Mesenchymal stem cell (in vitro differentiated cells and primary cell): ENCODE data around the gene ANKMY1.

Experiments used
- DNase-seq: peaks from one replicate; pipeline ENCODE4 v3.0.0-alpha.2; 2013
- H2AFZ ChIP-seq: one replicate; pipeline ENCODE4 v1.6.1; 2013; ENCODE audit warnings: low read depth, mild to moderate bottlenecking, control low read depth, inconsistent platforms, low read length, moderate library complexity
- H2AK5ac ChIP-seq: 2 replicates; pipeline ENCODE4 v1.6.1; 2013; ENCODE audit warnings: low read length, moderate library complexity, mild to moderate bottlenecking, inconsistent platforms; ENCODE audit not compliant: severe bottlenecking
- H2BK120ac ChIP-seq: one replicate; pipeline ENCODE4 v1.6.1; 2013; ENCODE audit warnings: low read depth, mild to moderate bottlenecking, inconsistent platforms, low read length, moderate library complexity
- H2BK12ac ChIP-seq, 2 experiments: one replicate each; pipeline ENCODE4 v1.6.1; 2013; ENCODE audit warnings: inconsistent platforms in 2 of 2, low read length in 2 of 2, mild to moderate bottlenecking in 2 of 2, moderate library complexity in 2 of 2, control low read depth in 1 of 2
- H2BK15ac ChIP-seq: one replicate; pipeline ENCODE4 v1.6.1; 2013; ENCODE audit warnings: mild to moderate bottlenecking, low read depth, inconsistent platforms; ENCODE audit not compliant: poor library complexity, severe bottlenecking
- H2BK5ac ChIP-seq: 2 replicates; pipeline ENCODE4 v1.6.1; 2013; ENCODE audit warnings: low read depth, mild to moderate bottlenecking, low read length, control low read depth, inconsistent platforms; ENCODE audit not compliant: poor library complexity, severe bottlenecking
- H3K14ac ChIP-seq, 2 experiments: one replicate each; pipeline ENCODE4 v1.6.1; 2013; ENCODE audit warnings: inconsistent platforms in 2 of 2, low read length in 2 of 2, control low read depth in 1 of 2, mild to moderate bottlenecking in 1 of 2, moderate library complexity in 1 of 2
- H3K18ac ChIP-seq, 2 experiments: one replicate each; pipeline ENCODE4 v1.6.1; 2013; ENCODE audit warnings: inconsistent platforms in 2 of 2, low read length in 2 of 2, control low read depth in 1 of 2, low read depth in 1 of 2, mild to moderate bottlenecking in 1 of 2
- H3K23ac ChIP-seq, 2 experiments: one replicate each; pipeline ENCODE4 v1.6.1; 2013; ENCODE audit warnings: inconsistent platforms in 2 of 2, low read length in 2 of 2, mild to moderate bottlenecking in 2 of 2, moderate library complexity in 2 of 2, control low read depth in 1 of 2
- H3K27ac ChIP-seq: 2 replicates; pipeline ENCODE4 v1.5.1; 2013; ENCODE audit warnings: mild to moderate bottlenecking, moderate library complexity, low read length, control low read depth, inconsistent platforms; ENCODE audit not compliant: poor library complexity, severe bottlenecking
- H3K27me3 ChIP-seq, 2 experiments: 2 replicates each; pipeline versions ENCODE4 v1.6.1 to v1.7.0; 2013; ENCODE audit warnings: low read length in 2 of 2, mild to moderate bottlenecking in 2 of 2, moderate library complexity in 2 of 2, control low read depth in 1 of 2, inconsistent platforms in 1 of 2; ENCODE audit not compliant: control insufficient read depth in 1 of 2, insufficient read depth in 1 of 2
- H3K36me3 ChIP-seq, 2 experiments: 2 replicates each; pipeline versions ENCODE4 v1.6.1 to v1.7.0; 2013; ENCODE audit warnings: low read length in 2 of 2, control low read depth in 1 of 2, inconsistent platforms in 1 of 2, low read depth in 1 of 2, mild to moderate bottlenecking in 1 of 2; ENCODE audit not compliant: insufficient read depth in 2 of 2, control insufficient read depth in 1 of 2
- H3K4ac ChIP-seq, 2 experiments: one replicate each; pipeline ENCODE4 v1.6.1; 2013; ENCODE audit warnings: inconsistent platforms in 2 of 2, low read length in 2 of 2, mild to moderate bottlenecking in 2 of 2, moderate library complexity in 2 of 2, control low read depth in 1 of 2, low read depth in 1 of 2
- H3K4me1 ChIP-seq: 2 replicates; pipeline ENCODE4 v1.6.1; 2013; ENCODE audit warnings: low read depth, low read length, control low read depth; ENCODE audit not compliant: control insufficient read depth, insufficient read depth
- H3K4me2 ChIP-seq: 2 replicates; pipeline ENCODE4 v1.6.1; 2013; ENCODE audit warnings: low read length, mild to moderate bottlenecking, inconsistent platforms; ENCODE audit not compliant: poor library complexity, severe bottlenecking
- H3K4me3 ChIP-seq, 2 experiments: 2 replicates each; pipeline versions ENCODE4 v1.5.1 to v1.7.0; 2013; ENCODE audit warnings: low read length in 2 of 2, mild to moderate bottlenecking in 2 of 2, control low read depth in 1 of 2, low read depth in 1 of 2; ENCODE audit not compliant: insufficient read depth in 1 of 2
- H3K79me1 ChIP-seq: replicated peaks from 2 replicates; pipeline ENCODE4 v1.6.1; 2013; ENCODE audit warnings: mild to moderate bottlenecking, control low read depth, low read length, inconsistent platforms; ENCODE audit not compliant: poor library complexity, severe bottlenecking
- H3K9ac ChIP-seq: 2 replicates; pipeline ENCODE4 v1.7.0; 2013; ENCODE audit warnings: mild to moderate bottlenecking, low read length, moderate library complexity
- H3K9me3 ChIP-seq: 2 replicates; pipeline ENCODE4 v1.7.0; 2013; ENCODE audit warnings: mild to moderate bottlenecking, low read length; ENCODE audit not compliant: control insufficient read depth
- H4K8ac ChIP-seq: one replicate; pipeline ENCODE4 v1.6.1; 2013; ENCODE audit warnings: inconsistent platforms, mild to moderate bottlenecking, low read length, moderate library complexity
- H4K91ac ChIP-seq: one replicate; pipeline ENCODE4 v1.6.1; 2013; ENCODE audit warnings: mild to moderate bottlenecking, low read length, inconsistent platforms
- WGBS: methylation state at CpG from one replicate; pipeline ENCODE4 v1.1.7; 2013; ENCODE audit warnings: mixed read lengths; 5-methylcytosine and 5-hydroxymethylcytosine counted together

Gene ANKMY1

DNA sequence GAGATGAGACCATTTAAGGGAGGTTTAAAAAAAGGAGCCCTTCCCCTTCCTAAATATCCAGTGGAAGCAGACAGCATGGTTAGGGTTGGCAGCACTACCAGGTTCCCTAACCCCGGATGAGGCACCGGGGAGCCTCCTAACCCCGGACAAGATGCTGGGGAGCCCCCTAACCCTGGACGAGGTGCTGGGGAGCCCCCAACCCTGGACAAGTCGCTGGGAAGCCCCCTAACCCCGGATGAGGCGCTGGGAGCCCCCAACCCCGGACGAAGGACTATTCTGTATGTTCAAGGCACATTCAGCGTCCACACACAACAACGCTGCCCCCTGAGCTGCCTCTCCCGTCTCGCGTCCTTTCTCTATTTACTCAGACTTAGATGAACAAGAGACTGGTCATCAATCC lies 51.9 kb downstream of the ANKMY1 start:
- H3K4ac ChIP-seq: no peak overlapping the region
- H4K8ac ChIP-seq: no peak overlapping the region
- H4K91ac ChIP-seq: no peak overlapping the region
- peaks cover 2 to 6% of the 10 kb centered on the region in 2 experiments for H3K36me3 ChIP-seq
- no peaks in the 10 kb centered on the region for H3K4me1 ChIP-seq
- no peak overlapping the region for H2BK15ac ChIP-seq
- WGBS: 75% methylated on average over 14 of the region's 14 CpGs
- H3K18ac ChIP-seq: no peak overlapping the region
- H3K9me3 ChIP-seq: no peaks in the 10 kb centered on the region
- H3K27ac ChIP-seq: no peak overlapping the region
- H2AK5ac ChIP-seq: no peak overlapping the region
- H3K14ac ChIP-seq: no peak overlapping the region
- no peaks in the 10 kb centered on the region for H3K27me3 ChIP-seq
- H3K79me1 ChIP-seq: no peaks in the 10 kb centered on the region
- no peak overlapping the region for H3K9ac ChIP-seq
- H2AFZ ChIP-seq: no peak overlapping the region
- H2BK120ac ChIP-seq: no peak overlapping the region
- no peak overlapping the region for H3K23ac ChIP-seq
- H2BK5ac ChIP-seq: no peak overlapping the region
- no peak overlapping the region for H3K4me3 ChIP-seq
- H3K4me2 ChIP-seq: no peak overlapping the region
- no peak overlapping the region for H2BK12ac ChIP-seq
- DNase-seq: no peak

DNA sequence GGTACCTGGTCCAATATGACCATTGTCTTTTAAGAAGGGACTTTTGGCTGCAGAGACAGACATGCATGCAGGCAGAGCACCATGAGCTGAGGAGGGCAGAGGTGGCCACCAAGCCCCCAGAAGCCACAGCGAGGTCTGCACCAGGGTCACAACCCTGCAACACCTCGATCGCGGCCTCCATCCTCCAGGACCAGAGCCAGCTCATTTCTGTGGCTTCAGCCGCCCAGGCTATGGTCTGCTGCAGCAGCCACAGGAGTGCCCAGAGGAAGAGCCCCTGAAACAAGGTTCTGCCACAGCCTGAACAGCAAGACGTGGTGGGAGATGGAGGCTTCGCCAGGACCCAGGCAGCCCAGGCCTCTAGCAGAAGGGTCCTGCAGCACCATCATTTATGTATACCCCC lies 53.9 kb downstream of the ANKMY1 start:
- no peak overlapping the region for H3K9ac ChIP-seq
- no peak overlapping the region for H2BK120ac ChIP-seq
- H3K14ac ChIP-seq: no peak overlapping the region
- no peak overlapping the region for H2BK5ac ChIP-seq
- H2BK15ac ChIP-seq: no peak overlapping the region
- no peaks in the 10 kb centered on the region for H3K4me1 ChIP-seq
- no peak overlapping the region for H2AFZ ChIP-seq
- H2AK5ac ChIP-seq: no peak overlapping the region
- peaks cover 2 to 13% of the 10 kb centered on the region in 2 experiments for H3K36me3 ChIP-seq
- H3K4me3 ChIP-seq: no peak overlapping the region
- no peak overlapping the region for H3K4ac ChIP-seq
- H3K79me1 ChIP-seq: no peaks in the 10 kb centered on the region
- no peaks in the 10 kb centered on the region for H3K9me3 ChIP-seq
- no peak overlapping the region for H3K18ac ChIP-seq
- no peak for DNase-seq
- whole genome bisulfite sequencing: 87% methylated on average over 7 of the region's 7 CpGs
- no peaks in the 10 kb centered on the region for H3K27me3 ChIP-seq
- H4K91ac ChIP-seq: no peak overlapping the region
- peak overlapping the region; percentile 21 for H4K8ac ChIP-seq
- peak overlapping the region in 1 of 2 experiments; percentile 30 for H2BK12ac ChIP-seq
- H3K27ac ChIP-seq: no peak overlapping the region
- no peak overlapping the region for H3K4me2 ChIP-seq
- no peak overlapping the region for H3K23ac ChIP-seq

DNA sequence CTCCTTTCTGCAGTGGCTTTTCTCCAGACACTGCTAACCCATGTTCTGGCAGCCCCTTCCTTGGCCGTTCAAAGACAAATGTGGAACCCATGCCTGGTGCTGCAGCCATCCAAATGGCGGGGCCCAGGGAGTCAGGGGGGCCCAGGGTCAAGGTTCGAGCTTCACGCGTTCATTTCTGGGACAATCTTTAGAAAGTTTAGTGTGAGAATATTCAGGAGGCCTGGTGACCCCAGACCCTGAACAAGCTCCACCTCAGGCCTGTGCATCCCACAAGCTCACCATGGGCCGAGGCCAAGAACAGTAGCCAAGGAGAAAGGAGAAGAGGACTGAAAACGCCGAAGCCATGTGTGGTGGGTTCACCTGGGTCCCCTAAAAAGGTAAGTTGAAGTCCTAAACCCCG lies 54.4 kb downstream of the ANKMY1 start:
- no peak overlapping the region for H3K4me2 ChIP-seq
- no peak overlapping the region for H2AFZ ChIP-seq
- 89% methylated on average over 9 of the region's 9 CpGs for WGBS
- no peak overlapping the region for H2BK12ac ChIP-seq
- no peak overlapping the region for H2BK15ac ChIP-seq
- no peak overlapping the region for H3K9ac ChIP-seq
- peaks cover 0 to 15% of the 10 kb centered on the region in 2 experiments for H3K36me3 ChIP-seq
- no peak overlapping the region for H2BK5ac ChIP-seq
- no peak overlapping the region for H2AK5ac ChIP-seq
- DNase-seq: no peak
- H3K27me3 ChIP-seq: no peaks in the 10 kb centered on the region
- H3K4me1 ChIP-seq: no peaks in the 10 kb centered on the region
- no peak overlapping the region for H3K4me3 ChIP-seq
- no peak overlapping the region for H3K4ac ChIP-seq
- H4K91ac ChIP-seq: no peak overlapping the region
- H3K9me3 ChIP-seq: no peaks in the 10 kb centered on the region
- H3K18ac ChIP-seq: no peak overlapping the region
- H3K79me1 ChIP-seq: no peaks in the 10 kb centered on the region
- H3K23ac ChIP-seq: no peak overlapping the region
- no peak overlapping the region for H3K14ac ChIP-seq
- no peak overlapping the region for H4K8ac ChIP-seq
- no peak overlapping the region for H3K27ac ChIP-seq
- H2BK120ac ChIP-seq: no peak overlapping the region

DNA sequence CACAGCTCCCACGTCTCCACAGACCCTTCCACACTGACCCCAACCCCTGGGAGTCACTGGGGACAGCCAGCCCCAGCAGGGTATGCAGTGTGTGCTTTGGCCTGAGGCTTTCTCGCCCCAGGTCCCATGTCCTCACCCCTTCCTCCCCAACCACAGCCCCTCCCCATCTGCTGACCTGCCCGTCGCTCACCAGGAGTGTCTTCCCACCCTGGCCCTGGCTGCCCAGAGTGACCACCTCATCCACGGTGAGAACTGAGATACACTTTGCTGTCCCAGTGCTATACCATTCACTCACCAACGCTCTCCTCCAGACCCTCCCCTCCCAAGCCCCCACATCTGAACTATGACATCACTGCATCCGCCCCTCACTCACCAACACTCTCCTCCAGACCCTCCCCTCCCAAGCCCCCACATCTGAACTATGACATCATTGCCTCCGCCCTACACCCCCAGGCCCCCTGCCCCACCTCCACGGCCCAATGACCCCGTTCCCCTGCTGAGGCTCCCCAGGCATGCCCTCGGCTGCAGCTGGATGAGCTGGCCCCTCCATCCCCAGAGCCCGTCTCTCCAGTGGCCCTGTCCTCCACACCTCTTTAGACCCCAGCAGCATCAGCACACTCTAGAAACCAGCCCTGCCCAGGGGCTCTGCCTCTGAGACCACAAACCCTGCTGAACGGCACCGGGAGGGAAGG lies 55.2 kb downstream of the ANKMY1 start:
- Histone ChIP-seq H2AFZ (no peak overlapping the region), H2BK15ac (no peak overlapping the region), H2BK120ac (no peak overlapping the region), H2AK5ac (no peak overlapping the region), H3K4me1 (no peaks in the 10 kb centered on the region), H3K4me3 (no peak overlapping the region), H3K4me2 (no peak overlapping the region), H3K27me3 (no peaks in the 10 kb centered on the region), H2BK5ac (no peak overlapping the region), H4K8ac (no peak overlapping the region), H3K9ac (no peak overlapping the region), H3K79me1 (no peaks in the 10 kb centered on the region), H3K27ac (no peak overlapping the region), H3K23ac (no peak overlapping the region), H4K91ac (no peak overlapping the region), H3K18ac (no peak overlapping the region), H3K9me3 (no peaks in the 10 kb centered on the region), H3K4ac (no peak overlapping the region), H3K36me3 (peaks cover 0 to 15% of the 10 kb centered on the region in 2 experiments), H3K14ac (no peak overlapping the region), H2BK12ac (no peak overlapping the region)
- no peak for DNase-seq
- 89% methylated on average over 14 of the region's 14 CpGs for WGBS
